ENCODE results near the gene ZC3H11A.
"Not testable (repeated sequence)": the region's sequence is repeated elsewhere in the genome, so short reads cannot be mapped to it uniquely, and the experiment has no call there.

ZC3H11A gene

GRCh38 chr1:203781962-203782361 is 13.5 kb upstream of the ZC3H11A start:
- no peak for DNase-seq (ENCODE audit: low read depth, low spot score)

DNA sequence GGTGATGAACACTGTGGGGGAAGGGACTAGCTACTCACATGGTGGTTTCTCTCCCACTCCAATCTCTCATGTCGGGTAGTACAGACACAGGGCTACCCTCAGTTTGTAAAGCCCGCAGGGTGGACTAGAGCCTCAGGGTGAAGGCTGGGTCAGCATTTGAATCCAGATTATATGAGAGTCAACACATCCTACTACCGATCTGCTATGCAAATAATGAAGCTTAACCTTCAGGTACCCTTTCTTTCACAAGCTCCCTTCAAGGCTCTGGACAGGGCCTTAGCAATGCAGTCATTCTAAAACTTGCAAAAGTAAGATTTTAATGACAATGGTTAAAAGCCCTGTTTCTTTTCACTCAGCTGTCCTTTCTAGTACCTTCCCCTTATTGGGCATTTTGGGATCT is 5.5 kb upstream of the ZC3H11A start:
- DNase-seq (ENCODE audit: low read depth, low spot score), result no peak

GRCh38 chr1:203791498-203791897 is 3.9 kb upstream of the ZC3H11A start:
- DNase-seq (ENCODE audit: low read depth, low spot score), result no peak

GRCh38 chr1:203792486-203792885 is 2.9 kb upstream of the ZC3H11A start:
- DNase-seq (ENCODE audit: low read depth, low spot score), result no peak

- not testable (repeated sequence) for DNase-seq (ENCODE audit: low read depth, low spot score)
Measured at GRCh38 chr1:203793561-203793960, 1.9 kb upstream of the ZC3H11A start.

- DNase-seq (ENCODE audit: low read depth, low spot score), result no peak
Measured at GRCh38 chr1:203794764-203795440, 521 bp upstream of the ZC3H11A start.

DNA sequence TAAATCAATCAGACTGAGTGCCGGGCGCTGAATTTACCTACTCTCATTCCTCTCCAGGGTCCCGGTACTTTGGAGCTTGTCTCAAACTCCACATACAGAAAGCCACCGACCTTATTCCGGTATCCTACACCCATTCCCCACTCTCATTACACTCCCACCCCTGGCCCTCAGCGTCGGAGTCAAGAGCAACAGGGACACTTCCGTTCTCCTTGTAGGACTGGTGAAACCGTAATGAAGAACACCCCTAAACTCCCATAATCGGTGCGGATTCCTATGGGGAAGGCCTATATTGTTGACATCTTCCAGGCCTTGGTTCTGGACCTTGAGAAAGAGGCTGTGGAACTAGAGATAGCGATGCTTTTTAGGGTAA is 798 bp downstream of the ZC3H11A start:
- DNase-seq (ENCODE audit: low read depth, low spot score), result peak; percentile 48

GRCh38 chr1:203797216-203797615 is 1.8 kb downstream of the ZC3H11A start:
- DNase-seq (ENCODE audit: low read depth, low spot score), result no peak

GRCh38 chr1:203797948-203798655 is 2.7 kb downstream of the ZC3H11A start:
- no peak for DNase-seq (ENCODE audit: low read depth, low spot score)

DNA sequence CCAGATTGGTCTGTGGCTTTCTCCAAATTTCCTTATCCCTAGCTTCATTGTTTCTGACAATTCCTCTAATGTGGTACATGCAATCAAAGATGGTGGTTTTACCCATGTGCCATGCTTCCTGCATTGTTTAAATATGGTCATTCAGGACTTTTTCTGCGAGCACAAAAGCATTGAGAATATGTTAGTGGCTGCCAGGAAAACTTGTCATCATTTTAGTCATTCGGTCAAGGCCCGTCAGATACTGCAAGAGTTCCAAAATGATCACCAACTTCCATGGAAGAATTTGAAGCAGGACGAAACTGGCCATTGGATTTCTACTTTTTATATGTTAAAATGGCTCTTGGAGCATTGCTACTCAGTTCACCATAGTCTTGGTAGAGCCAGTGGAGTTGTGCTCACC is 3.7 kb downstream of the ZC3H11A start:
- DNase-seq (ENCODE audit: low read depth, low spot score), result no peak

DNA sequence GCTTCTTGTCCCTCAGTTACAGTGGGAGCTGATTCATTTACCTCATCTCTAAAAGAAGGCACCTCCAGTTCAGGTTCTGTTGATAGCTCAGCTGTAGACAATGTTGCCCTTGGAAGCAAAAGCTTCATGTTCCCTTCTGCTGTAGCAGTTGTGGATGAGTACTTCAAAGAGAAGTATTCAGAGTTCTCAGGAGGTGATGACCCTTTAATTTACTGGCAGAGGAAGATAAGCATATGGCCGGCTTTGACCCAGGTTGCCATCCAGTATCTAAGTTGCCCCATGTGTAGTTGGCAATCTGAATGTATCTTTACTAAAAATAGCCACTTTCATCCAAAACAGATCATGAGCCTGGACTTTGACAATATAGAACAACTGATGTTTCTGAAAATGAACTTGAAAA is 4.5 kb downstream of the ZC3H11A start:
- DNase-seq (ENCODE audit: low read depth, low spot score), result no peak

GRCh38 chr1:203805689-203806088 is 10.3 kb downstream of the ZC3H11A start:
- no peak for DNase-seq (ENCODE audit: low read depth, low spot score)

DNA sequence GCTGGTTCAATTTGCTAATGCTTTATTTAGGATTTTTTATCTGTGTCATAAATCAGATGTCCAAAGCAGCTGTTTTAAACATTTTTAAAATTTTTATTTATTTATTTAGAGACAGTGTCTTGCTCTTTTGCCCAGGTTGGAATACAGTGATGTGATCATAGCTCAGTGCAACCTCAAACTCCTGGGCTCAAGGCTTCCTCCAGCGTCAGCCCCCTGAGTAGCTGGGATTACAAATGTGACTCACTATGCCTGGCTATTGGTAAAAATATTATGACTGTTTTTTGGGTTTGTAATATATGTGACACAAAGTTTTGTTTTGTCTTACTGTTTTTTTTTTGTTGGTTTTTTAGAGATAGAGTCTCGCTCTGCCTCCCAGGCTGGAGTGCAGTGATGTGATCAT is 11.8 kb downstream of the ZC3H11A start:
- DNase-seq (ENCODE audit: low read depth, low spot score), result peak; percentile 60

- no peak for DNase-seq (ENCODE audit: low read depth, low spot score)
Measured at GRCh38 chr1:203813581-203814341, 18.3 kb downstream of the ZC3H11A start.

GRCh38 chr1:203818399-203818798 is 23.0 kb downstream of the ZC3H11A start:
- DNase-seq (ENCODE audit: low read depth, low spot score), result no peak

DNA sequence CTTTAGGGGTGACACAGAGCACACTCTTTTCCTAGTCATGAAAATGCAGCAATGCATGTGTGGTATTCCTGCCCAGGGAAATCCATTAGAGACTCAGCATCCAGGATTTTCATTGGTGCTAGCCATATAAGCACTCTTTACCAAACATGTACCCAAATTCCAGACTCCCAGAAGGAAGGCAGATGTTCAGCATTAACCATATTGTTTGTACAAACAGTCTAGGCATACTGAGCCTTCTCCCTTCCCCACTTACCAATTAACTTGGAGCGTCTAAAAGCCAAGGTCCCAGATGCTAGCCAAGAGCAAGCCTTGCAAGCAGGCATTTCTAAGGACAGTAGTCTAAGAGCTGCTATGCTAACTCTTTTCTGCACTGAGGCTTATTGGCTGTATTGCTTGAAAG is 27.9 kb downstream of the ZC3H11A start:
- no peak for DNase-seq (ENCODE audit: low read depth, low spot score)

GRCh38 chr1:203826175-203826574 is 30.8 kb downstream of the ZC3H11A start:
- DNase-seq (ENCODE audit: low read depth, low spot score), result no peak

DNA sequence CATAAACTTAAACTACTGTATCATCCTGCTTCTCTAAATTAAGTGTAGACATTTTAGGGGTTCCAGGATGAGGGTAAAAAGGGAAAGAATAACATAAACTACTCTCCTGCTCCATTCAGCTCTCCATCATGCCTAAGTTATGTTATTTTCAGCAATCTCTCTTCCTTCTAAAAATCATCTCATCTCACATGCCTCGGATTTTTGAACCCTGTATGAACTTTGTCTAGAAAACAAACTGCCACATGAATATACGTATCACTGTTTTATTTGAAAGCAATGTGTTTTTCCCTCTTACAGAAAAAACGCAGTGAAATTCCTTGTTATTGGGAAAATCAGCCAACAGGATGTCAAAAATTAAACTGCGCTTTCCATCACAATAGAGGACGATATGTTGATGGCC is 32.6 kb downstream of the ZC3H11A start:
- DNase-seq (ENCODE audit: low read depth, low spot score), result no peak

DNA sequence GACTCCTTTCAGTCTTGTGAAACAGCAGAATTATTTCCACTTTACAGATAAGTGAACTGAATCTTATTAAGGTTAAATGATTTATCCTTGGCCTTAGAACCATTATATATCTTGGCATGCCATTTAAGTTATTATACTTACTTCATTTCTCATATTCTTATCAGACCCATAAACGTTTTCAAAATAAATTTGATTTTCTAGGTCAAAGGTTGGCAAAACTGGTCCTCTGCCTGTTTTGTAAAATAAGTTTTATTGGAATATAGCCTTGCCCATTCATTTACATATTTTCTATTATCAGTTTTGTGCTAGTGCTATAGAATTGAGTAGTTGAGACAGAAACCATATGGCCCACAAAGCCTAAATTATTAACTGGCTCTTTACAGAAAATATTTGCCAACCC is 33.1 kb downstream of the ZC3H11A start:
- DNase-seq (ENCODE audit: low read depth, low spot score), result no peak

GRCh38 chr1:203829247-203829646 is 33.8 kb downstream of the ZC3H11A start:
- DNase-seq (ENCODE audit: low read depth, low spot score), result not testable (repeated sequence)

- DNase-seq (ENCODE audit: low read depth, low spot score), result no peak
Measured at GRCh38 chr1:203835476-203835875, 40.1 kb downstream of the ZC3H11A start.

GRCh38 chr1:203839081-203839480 is 43.7 kb downstream of the ZC3H11A start:
- DNase-seq (ENCODE audit: low read depth, low spot score), result peak; percentile 66

Measured in astrocyte of the hippocampus (primary cell).